HG02763 (cell line): Measurements from ENCODE around the gene TH.

Source experiments
- ATAC-seq: cut with Tn5 transposase; IDR thresholded peaks from one replicate; pipeline ENCODE4 v1.9.1; 2021; ENCODE audit warnings: mild to moderate bottlenecking, moderate library complexity; ENCODE audit not compliant: unreplicated experiment

The TH gene

DNA sequence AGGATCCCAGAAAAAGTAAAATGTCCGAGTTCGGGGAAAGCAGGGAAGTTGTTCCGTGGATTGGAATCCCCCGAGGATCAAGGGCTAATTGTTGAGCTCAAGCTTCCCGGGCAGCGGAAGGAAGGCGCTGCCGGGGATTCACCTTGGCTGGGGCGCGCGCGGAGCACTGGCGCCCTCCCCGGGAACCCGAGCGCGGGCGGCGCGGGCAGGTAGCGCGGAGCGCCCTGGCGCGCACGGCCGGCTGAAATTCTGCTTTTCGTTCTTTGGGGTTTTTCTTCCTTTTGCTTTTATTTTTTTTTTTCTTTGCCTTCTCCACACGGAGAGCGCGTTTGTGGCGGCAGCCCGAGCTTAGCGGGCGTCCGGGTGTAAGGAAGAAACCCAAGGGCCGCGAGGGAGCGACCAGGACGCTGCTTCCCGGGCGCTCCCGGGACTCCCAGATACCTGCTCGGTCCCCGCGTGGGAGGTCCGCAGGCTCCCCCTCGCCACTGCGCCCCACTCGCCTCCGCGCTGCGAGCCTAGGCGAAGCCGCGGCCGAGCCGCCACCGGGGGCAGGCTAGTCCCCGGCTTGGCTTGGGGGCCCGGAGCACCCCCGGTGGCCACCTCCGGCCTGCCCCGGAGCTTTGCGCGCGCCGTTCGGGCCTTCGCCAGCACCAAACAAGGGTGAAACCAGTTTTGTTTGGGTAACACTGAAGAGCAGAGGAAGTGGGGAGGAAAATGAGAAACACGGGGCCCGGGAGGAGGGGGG, 27.6 kb downstream of the TH start:
- no peak for ATAC-seq

DNA sequence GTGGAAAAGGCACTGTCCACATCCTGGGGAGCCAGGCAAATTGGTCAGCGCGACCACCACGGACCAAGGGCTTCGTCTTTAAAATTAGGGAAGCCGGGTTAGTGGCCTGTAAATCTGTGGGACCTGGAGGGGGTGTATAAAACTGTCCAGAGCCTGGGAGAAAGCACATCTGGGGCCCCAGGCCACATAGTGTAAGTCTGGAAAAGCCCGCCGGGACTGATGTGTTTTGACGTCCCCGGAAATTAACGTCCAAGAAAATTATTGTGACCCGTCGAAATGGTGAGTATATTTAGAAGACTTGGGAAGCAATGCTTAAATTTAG, 28.2 kb downstream of the TH start:
- ATAC-seq, result no peak

DNA sequence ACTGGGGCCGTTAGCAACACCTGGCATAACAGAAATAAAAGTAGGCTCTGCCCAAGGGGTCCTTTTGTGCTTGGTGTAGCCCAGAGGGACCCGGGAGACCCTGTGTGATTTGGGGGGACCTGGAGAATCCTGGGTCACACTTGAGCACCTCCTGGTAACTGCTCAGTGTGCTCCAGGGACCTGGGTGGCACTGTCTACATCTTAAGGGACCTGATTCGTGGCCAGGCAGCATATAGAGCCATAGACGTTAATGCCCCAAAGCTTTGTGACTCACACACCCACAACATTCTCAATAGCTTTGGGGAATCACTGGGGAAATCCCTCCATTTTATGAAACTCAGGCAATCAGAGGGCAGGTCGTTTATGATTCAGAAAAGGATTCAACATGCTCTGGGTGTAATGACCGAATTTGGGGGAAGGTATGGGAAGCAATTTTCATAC, 28.8 kb downstream of the TH start:
- no peak for ATAC-seq

DNA sequence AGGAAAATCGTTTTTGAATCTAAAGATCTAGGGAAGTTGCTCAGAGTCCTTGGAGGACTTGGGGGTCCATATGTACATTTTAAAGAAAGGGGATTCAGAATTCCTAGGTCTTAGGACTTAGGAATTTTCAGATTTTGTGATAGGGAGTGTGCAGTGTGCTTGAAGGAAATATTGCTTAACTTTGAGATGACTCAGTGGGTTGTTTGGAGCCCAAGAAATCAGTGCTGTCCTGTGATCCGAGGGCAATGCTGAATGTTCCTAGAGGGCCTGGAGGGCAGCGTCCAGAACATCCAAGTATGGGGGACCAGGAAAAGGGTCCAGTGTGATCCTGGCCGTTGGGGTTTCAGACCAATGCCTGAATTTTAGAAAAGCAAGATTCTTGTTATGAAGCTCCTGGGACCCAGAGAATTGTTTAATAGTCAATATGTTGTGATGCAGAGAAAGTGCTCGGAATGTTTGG, 29.3 kb downstream of the TH start:
- no peak for ATAC-seq

DNA sequence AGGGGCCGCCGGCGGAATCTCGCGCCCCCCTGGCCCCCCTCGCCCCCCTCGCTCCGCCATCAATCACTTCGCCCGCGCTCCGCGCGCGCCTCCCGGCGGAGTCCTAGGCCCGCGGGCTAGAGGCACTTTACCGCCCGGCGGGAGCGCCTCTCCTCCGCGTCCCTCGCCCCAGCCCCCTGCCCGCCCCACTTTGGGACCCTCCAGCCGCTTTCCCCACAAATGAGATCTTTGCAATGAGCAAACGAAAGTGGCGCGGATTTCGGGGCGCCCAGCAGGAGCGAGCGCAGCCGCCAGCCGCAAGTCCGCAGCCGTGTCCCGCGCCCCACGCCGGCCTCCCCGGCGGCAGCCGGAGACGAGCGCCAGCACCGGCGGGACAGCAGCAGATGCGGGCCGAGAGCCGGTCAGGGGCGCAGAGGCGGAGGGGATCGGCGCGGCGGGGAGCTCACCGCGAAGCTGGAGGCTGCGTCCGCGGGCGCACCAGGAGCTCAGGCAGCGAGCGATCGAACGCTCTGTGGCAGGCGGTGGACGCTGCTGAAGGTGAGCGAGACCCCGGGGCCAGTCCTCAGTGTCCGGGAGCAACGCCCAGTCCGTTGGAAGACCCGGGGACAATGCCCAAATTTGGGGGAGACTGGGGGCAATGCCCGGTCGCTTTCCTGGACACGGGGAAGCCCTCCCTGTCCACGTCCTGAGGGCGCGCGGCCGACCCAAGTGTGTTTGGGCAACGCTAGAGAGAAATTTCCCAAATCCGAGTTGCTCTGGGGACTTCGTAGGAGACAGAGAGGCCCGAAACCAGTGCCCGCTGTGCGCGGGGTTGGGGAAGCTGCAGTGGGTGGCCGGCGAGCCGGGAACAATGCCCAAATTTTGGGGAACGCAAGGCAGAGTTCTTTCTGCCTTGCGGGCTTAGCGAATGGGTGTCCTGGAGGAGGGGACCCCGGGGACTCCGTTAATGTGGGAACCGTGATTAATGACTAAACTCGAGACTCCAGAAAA, 30.9 kb downstream of the TH start:
- ATAC-seq, result no peak

DNA sequence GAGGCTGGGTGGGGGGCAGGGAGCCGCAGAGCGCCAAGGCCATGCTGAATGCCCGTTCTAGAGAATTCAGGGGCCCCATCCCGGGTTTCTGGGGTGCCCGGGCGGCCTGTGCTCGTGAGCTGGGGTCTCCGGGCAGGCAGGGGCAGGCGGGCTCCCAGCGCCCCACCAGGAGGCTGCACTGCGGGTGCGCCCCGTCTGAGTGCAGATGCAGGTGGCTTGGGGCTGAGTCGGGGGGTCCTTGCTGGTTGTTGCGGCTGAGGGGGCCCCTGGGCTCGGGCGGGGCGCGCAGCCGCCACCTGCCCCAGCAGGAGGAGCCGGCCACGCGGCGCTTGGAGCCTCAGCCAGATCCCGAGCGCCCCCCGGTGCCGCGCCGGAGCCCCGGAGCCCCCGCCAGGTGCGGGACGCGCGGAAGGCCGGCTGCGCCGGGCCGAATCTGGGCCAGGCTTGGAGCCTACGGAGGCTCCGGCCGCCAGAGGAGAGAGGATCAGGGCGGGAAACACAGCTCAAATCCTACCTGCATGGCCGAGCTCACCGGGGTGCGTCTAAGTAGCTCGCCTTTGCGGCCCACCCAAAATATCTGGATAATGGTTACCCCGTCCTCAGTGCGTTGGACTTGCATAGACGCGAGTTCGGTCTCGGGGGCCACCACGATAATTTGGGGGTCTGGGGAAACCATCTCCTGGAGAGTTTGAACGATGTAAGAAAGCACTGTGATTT, 31.8 kb downstream of the TH start:
- ATAC-seq, result no peak

DNA sequence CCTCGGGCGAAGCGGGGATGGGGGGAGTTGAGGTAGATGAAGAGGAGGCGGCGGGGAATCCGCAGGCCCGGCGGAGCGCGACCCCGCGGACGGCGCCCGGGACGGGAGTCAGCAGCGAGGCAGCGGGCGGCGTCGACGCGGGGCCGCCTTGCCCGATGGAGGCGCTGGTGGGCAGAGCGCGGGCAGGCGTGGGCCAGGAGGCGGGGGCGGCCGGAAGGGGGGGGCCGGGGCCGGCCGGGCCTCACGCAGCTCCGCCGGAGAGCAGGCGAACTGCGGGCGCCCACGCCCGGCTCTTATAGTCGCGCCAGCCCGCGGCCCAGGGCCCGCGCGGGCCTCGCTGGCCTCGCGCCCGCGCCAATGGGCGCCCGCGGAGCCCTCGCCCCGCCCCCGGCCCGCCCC, 32.5 kb downstream of the TH start, which contains the start of gene IGF2:
Gene IGF2 (minus strand): TSS at position 267 of the 399 bp plus-strand sequence. CDS start 3,866 bp downstream, outside the sequence.
- no peak for ATAC-seq

DNA sequence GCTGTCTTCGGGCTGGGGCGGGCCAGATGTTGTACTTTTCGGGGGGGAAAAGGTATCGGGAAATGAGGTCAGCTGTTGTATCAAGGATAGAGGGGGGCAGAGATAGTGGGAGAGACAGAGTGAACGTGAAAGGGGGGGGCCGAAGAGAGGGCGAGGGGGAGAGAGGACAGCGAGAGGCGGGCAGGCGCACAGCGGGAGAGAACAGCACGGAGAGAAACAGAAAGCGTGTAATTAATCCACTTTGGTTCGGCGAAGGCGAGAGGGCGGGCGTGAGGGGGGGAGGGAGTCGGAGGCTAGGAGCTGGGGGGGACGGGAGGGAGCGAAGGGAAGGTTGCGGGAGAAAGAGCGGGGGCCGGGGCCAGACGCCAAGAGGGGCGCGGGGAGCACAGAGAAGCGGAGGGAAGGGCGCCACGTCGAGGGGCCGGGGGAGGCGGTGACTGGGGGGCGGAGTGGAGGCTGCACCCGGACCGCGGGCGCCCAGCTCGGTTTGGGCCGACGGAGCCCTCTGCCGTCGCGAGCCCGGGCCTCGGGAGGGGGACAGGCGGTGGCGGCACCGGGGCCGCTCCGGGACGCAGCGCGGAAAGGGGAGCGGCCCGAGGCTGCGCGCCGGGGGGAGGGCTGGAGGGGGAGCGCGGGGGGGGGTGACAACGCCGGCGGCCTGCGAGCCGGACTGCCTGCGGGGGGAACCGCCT, 33.0 kb downstream of the TH start:
- ATAC-seq, result no peak

DNA sequence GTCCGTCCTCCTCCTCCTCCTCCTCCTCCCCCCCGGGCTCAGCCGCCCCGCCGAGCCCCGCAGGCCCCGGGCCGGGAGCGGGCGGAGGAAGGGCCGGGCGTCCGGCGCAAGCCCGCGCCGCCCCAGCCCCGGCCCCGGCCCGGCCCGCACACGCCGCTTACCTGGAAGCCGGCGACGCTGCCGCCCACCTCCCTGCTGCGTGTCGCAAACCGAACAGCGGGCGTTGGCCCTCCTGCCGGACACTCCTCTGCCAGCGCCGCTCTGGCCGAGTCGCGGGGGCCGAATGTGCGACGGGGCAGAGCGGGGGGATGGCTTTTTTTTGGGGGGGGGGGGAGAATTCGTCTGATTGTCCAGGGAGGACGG, 33.6 kb downstream of the TH start:
- ATAC-seq, result no peak

DNA sequence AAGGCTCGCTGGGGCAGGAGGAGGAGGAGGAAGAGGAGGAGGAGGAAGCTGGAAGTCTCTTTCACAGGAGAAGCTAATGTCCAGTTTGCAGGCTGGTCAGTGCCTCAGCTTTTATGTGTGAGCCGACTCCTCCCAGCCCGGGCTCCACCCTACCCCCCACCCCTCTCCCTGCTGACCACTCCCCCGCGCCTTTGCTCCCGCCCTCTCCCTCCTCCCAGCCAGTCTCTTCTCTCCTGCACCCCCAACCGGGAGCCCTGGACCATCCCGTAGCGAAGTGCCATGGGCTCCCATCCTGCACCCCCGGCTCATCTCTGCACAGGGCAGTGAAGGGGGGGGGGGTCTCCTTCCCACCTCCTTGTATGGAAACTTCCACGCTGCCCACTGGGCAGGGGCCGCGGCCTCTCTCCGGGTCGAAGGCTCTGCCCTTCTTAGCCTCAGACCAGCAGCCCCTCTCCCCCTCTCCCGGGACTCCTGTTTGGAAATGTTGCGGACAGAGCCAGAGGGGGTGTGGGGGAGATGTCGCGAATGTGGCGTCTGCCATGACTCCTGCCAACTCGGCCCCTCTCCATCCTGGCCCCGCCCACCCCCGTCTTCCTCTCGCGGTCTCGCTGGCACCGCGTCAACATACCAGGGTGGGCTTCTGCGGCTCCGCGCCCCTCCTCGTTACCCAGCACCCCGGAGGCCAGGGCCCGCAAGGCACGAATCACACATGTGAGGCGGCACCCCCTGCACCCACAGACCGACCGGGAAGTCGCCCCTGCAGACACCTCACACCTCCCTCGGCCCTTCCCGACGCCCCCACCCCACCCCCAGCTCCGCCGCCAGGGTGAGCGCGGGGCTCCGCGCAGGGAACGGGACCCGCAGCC, 34.2 kb downstream of the TH start:
- ATAC-seq, result no peak

DNA sequence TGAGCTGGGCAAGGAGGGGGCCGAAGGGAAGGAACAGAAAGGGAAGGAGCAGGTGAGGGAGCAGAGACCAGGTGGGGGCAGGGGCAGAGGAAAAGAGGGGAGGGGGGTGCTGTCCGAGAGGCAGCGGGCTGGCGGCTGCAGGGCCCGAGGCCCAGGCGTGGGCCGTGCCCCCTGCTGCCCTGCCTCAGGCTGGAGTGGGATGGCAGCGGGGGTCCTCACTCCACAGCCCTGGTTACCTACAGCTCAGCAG, 34.7 kb downstream of the TH start:
- no peak for ATAC-seq

DNA sequence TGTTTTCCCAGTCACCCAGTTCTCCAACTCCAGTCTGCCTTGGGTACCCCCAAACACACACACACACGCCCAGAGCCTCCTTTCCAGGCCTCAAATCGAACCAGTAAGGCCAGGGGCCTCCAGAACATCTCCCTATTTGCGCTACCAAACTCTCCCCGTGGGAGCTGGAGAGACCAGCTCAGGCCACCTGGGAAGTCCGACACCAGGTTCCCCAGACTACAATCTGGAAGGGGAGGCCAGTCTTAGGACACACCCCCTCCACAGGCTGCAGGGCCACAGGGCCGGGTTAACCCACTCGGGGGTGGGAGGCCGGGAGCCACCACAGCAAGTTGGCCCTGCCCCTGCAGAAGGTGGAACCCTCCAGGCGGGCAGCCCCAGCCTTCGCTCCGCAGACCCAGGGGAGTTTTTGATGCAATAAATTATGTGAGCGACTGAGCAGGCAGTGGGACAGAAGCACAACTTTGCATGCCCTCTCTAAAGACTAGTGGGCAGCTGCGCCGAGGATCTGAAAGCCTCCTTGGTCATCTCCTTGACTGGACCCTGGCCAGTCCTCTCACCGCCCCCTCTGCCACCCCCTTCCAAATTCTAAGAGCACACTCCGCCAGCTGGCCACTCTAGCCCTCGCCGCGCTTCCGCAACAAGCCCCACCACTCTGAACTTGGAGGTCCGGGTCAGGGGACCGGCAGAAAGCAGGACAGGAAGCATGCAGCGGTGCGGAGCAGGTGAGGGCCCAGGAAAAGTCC, 35.2 kb downstream of the TH start:
- no peak for ATAC-seq

DNA sequence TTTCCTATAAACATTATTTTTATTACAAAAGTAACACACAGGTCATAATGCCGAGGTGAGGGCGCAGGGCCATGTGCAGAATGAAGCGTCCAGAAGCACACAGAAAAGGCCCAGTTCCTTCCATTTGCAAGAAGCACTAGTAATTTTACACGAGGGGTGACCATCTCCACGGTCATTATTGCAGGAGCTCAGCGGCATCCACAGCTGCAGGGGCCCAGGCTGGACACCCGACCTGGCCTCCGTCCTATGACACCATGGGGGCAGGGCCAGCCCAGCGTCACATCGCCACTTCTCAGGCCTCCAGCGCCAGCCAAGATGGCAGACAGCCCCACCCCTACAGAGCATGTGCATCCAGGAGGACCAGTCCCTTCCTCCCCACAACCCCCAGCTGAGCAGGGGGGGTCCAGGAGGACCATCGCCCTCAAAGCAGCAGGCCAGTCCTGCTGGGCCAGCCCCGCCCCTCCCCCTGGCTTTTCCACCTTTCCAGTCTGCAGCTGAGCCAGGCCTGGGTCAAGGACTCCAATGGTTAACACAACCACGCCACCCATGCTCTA, 35.9 kb downstream of the TH start:
- no peak for ATAC-seq

DNA sequence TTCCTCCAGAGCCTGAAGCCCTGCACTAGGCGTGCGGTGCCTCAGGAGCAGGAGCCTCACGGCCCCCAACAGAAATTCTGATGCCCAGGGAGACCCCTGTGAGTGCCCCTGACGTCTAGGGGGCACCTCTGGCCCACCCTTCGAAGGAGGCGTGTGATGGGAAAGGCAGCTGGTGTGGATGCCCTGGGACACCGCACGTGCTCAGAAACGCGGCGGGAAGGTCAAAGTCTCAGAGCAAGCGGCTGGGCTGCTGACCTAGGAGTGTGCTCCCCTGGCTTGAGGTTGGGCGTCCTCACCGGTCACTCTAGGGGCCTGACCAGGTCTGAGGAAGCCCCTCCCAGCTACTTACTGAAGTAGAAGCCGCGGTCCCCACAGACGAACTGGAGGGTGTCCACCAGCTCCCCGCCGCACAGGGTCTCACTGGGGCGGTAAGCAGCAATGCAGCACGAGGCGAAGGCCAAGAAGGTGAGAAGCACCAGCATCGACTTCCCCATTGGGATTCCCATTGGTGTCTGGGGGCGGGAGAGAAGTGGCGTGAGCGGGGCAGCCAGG, 36.5 kb downstream of the TH start:
- no peak for ATAC-seq

DNA sequence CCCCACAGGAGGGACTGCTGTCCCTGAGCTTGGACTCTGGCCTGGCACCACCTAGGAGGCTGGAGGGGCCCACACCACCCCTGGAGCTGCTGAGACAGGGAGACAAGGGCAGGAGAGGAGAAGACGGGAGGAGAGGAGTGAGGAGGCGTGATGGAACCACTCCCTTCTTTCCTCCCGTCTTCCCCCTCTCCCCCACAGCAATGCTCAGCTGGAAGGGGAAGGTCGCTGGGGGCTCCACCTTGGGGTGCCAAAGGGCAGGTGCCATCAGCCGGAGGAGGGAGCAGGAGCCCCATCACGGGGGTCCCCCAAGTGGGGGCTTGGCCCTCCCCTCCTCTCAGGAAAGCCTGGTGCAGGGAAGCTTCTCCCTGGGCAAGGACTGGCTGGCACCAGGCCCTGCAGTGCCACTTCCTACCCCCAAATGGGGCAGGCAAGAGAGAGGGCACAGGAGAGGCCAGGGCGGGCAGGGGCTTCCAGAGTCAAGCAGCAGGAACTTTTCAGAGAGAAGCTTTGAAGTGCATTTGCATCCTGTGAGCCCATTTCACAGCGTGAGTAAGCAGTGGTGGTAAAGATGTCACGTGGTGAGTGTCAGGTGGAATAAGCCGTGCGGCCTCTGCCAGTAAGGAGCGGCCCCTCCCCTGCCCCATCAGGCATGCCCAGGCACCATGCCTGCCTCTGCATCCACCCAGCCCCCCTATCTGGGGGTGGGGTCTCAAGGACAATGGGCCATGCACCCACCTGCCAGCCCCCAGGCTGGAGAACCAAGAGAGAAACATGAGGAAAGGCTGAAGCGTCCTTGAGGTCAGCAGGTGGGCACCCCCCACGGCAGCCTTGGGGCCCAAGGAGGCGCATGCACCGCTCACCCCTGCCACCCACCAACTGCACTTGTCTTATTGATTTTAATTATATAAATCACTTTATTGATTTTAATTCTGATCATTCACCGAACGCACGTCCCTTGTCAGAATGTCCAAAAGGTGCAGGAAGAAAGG, 37.3 kb downstream of the TH start:
- ATAC-seq, result no peak

DNA sequence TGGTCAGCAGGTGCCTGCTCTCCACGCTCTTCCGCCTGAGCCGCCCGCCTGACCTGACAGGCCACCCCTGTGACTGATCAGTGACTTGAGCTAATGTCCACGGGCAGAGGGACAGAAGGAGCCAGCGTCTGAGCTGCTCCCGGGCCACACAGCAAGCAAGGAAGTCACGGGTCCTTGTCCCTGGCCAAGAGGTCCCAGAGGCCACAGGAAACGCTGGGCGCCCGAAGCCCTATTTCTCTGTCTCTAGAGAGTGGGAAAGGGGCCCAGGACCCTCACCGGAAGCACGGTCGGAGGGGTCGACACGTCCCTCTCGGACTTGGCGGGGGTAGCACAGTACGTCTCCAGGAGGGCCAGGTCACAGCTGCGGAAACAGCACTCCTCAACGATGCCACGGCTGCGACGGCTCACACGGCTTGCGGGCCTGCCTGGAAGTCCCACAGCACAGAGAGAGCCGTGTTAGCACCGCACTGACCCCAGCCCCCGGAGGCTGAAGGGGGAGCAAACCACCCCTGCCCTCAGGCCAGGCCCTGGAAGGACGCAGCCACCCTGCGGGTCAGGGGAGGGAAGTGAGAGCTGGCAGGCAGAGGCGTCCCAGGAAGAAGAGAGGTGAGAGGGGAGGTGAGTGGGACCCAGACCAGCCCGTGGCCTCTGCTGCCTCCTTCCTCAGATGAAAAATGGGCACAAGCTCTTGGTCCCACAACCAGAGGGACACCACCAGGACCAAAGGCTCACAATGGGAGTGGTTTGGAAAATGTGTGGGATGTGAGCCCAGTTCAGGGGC, 38.2 kb downstream of the TH start:
- ATAC-seq, result no peak

DNA sequence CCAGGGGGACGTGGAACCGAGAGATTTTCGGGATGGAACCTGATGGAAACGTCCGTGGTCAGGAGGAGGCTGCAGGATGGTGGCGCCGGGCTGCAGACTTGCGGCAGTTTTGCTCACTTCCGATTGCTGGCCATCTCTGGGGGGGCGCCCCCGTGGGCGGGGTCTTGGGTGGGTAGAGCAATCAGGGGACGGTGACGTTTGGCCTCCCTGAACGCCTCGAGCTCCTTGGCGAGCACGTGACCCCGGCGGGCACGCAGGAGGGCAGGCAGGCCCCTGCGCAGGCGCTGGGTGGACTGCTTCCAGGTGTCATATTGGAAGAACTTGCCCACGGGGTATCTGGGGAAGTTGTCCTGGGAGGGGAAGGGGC, 38.8 kb downstream of the TH start:
- ATAC-seq, result no peak
